ENCODE measurements around the gene HK2.
"Not testable (repeated sequence)": the region's sequence is repeated elsewhere in the genome, so short reads cannot be mapped to it uniquely, and the experiment has no call there.

DNA sequence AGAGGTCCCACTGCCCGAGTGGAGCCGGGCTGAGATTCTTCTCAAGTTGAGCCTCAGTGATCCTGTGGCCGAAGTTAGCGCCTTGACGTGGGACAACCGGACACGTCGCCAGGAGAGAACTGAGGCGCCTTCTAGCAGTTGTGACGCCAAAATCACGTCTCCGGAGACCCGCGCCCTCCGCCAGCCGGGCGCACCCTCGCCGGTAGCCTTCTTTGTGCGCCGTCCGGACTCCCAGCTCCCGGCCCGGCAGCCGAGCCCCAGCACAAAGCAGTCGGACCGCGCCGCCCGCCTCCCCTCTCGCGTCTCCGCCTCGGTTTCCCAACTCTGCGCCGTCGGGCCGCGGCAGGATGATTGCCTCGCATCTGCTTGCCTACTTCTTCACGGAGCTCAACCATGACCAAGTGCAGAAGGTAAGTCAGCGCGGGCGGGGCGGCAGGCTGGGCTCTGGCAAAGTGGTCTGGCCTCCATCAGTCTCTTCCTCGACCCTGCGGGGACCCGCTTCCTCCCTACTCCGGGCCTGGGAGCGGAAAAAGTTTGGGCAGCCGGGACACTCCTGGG lies 386 bp downstream of the HK2 start:
- not testable (repeated sequence) for TF ChIP-seq EZH2phosphoT487 (IDR thresholded peaks at IDR 0.05; ENCODE audit: borderline replicate concordance, low read length); CTCF (conservative IDR thresholded peaks at IDR 0.05; ENCODE audit: low read depth, low read length); EZH2 (IDR thresholded peaks at IDR 0.05; ENCODE audit: low read length, unreplicated experiment)
